Fibroblast of skin of left biceps (primary cell): ENCODE measurements around the gene UBL4A.

ENCODE experiments used
- DNase-seq, 2 experiments: peaks; one replicate each; pipeline ENCODE4 v3.0.0-alpha.2; 2013; ENCODE audit warnings: low read depth in 2 of 2

The UBL4A gene

GRCh38 chrX:154482786-154483185 is 3.6 kb downstream of the UBL4A start:
- no peak for DNase-seq

DNA sequence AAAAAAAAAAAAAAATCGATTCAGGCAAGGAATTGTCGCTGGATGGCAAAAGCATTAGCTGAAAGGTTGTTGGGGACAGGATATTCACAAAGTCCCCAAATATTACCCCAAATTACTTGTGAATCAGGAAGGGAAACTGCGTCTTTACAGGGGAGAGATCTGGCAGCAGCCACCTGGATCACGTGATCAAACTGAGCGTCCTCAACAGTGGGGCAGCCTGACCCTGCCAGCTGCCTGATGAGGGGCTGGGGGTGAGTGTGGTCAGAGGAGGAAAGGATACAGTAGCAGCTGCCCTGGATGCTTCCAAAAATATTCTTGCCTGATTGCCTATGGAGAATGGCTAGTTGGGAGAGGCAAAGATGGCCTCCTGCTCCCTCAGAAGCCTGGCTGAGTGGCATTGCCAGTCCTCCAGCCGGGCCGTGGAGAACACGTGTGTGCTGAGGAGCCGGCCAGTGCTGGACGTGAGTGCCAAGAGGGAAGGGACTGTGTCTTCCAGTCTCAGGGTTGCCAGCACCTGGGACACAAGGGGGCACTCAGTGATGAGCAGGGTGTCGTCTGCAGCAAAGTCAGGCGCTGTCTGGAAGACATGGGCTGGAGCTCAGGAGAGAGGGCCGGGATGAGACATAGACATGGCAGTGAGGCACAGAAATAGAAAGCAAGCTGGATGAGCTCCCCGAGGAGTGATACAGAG is 4.4 kb downstream of the UBL4A start:
- DNase-seq: no peak

- DNase-seq: no peak
Measured at GRCh38 chrX:154481195-154481594, 5.2 kb downstream of the UBL4A start.

DNA sequence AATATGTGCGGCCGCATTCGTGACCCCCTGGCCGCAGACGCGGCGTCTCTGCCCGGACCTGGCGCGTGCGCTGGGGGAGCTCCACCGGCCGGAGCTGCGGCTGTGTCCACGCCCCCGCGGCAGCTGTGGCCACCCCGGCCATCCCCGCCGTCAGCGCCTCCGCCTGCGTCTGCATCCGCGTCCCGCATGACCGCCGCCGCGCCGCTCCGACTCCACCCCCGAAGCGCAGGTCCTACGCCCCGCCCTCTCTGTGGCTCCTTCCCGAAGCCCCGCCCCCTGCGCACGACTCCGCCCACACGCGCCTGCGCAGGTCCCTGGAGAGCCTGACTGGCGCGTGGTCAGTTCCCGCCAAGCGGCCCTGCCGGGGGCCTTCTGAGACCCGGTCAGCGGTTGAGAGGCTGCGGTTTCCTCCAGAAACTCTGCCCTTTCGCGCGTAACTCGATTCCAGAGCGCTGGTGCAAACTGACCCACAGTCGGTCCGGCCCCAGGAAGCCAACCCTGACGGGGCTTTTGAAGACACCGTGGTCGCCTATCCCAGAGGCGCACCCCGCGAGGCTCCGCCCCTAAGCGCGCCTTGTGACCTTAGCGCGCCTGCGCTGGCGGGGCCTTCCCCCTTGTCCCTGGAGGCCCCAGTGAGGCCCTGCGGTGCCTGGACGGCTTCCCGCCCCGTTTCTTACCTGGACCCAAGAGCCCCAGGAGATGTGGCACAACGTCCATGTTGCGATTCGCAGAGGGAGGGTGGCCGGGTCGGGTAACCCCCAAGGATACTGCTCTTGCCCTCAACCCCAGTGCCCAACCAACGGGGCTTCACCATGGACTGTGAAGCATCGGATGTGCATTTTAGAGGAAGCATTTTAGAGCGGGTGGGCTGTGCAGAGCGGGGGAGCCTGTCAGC is 7.4 kb downstream of the UBL4A start, which contains the start of gene LAGE3:
TSS of gene LAGE3 (minus strand) at position 554 of the 895 bp plus-strand sequence. CDS start at position 188, 366 bp downstream.
- peak; percentile 53 to 56 for DNase-seq

DNA sequence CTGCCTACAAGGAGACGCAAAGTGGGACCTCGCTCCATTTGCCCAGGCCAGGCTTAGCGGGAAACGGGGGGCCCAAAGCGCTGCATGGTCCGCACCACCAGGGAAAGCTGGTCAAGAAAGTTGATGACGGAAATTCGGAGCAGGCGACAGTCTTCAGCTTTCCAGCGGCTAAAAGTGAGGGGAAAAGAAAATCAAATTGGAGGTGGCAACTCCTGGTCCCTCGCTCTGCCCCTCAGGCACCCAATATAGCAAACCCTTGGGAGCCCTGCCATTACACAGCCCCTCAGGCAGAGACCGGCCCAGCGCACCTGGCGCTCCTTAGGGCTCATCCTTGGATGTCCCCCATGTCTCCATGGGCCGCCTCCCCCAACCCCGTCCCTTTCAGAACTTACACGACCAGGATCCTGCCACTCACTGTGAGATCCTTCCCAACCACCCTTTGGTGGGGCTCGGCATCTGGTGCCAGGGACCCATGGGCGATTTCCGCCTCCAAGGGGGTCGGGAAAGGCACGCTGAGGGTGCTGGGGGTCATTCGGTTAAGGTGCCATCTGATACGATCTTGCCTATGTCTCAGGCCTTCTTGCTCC is 8.4 kb downstream of the UBL4A start:
- no peak for DNase-seq

DNA sequence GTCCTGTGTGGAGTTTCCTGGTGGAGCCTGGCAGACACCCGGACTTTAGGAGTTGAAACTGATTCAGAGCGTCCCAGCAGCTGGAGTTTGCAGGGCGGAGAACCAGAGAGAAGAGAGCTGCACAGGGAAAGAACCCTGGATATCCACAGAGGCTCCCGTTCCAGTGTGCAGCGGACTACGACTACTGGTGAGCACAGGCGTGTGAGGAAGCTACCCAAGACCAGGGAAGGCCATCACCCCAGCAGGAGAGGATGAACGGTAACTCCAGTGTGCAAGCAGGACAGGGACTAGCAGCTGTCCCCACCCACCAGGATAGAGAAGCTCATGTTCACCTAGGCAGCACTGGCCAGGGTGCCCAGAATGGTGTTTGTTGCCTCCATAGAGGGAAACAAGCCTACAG is 9.6 kb downstream of the UBL4A start:
- no peak for DNase-seq

DNA sequence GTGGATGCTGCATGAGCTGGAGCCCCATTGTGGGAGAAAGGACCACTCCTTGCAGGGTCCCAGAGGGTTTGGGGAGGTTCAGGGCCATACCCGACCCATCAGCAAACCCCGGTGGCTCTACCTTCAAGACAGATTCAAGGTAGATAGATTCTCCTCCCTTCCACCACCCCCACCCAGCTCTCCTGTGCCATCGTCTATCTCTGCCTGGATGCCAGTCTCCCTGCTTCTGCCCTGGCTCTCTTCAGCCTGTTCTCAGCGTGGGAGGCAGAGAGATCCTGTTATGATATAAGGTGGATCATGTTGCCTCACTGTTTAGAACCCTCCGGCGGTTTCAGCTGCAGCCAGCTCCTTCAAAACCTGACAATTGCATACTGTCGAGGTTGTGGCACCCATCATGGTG is 12.7 kb downstream of the UBL4A start:
- no peak for DNase-seq

GRCh38 chrX:154472685-154473632 is 13.5 kb downstream of the UBL4A start:
- DNase-seq: no peak

DNA sequence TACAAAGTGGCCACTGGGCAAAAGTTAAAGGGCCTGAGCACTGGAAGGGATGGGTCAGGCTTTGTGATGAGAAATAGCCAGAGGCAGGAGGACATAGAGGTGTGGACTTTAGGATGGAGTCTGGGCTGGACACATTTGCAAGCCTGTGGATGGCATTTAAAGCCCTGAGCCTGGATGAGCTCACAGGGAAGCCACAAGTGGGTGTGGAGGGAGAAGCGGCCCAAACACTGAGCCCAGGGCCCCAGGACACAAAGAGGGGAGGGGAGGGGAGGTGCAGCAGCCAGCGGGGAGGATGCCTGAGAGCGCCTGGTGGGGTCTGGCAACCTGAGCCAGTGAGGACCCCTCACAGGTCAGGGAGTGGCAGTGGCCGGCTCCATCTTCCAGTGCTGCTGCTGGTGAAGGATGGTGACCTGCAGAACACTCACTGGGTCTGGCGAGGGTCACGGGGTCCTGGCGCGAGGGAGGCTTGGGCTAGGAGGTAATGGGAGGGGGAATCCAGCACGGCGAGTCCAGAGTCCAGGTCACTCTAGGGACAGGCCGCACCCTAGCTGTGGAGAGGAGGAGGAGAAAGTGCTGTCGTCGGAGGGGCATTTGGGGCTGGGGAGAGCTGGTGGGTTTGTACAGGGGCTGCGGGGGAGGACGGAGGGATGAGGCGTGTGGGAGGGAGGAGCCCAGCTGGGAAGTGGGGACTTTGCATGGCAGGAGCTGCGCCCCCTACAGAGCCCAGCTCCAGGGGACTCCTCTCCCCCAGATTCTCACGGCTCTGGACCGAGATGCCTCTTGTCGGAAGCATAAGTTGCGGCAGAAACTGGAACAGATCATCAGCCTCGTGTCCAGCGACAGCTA is 14.4 kb downstream of the UBL4A start:
- no peak for DNase-seq

DNA sequence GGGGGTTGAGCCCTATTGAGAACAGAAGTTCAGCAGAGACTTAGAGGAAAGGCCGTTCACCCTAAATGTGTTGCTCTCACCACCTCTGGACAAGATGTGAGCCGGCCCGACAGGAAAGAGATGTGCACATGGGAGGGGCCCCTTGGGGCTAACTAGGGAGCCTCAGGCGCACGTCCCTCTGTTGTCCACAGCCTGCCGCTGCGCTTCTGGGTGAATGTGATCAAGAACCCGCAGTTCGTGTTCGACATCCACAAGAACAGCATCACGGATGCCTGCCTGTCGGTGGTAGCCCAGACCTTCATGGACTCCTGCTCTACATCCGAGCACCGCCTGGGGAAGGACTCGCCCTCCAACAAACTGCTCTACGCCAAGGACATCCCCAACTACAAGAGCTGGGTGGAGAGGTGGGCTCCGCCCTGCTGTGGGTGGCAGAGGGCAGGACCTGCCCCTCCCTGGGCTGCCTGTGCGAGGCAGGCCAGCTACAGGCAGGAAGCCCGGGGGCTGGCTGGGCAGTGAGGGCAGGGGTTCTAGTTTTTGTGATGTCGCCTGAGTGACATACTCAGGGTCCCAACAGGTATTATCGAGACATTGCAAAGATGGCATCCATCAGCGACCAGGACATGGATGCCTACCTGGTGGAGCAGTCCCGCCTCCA is 15.4 kb downstream of the UBL4A start:
- no peak for DNase-seq

GRCh38 chrX:154470434-154470833 is 16.0 kb downstream of the UBL4A start:
- no peak for DNase-seq

- no peak for DNase-seq
Measured at GRCh38 chrX:154469880-154470279, 16.5 kb downstream of the UBL4A start.

DNA sequence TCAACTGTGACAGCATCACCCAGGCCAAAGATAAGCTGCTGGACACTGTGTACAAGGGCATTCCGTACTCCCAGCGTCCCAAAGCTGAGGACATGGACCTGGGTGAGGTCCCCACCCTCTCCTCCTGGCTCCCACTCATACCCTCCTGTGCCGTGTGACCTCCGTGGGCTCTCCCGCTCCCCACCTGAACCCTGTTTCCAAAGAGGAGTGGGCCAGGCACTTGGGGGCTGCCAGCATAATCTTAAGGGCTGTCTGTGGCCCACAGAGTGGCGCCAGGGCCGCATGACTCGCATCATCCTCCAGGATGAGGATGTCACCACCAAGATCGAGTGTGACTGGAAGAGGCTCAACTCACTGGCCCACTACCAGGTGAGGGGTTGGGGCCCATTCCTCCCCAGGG is 17.3 kb downstream of the UBL4A start:
- DNase-seq: no peak

DNA sequence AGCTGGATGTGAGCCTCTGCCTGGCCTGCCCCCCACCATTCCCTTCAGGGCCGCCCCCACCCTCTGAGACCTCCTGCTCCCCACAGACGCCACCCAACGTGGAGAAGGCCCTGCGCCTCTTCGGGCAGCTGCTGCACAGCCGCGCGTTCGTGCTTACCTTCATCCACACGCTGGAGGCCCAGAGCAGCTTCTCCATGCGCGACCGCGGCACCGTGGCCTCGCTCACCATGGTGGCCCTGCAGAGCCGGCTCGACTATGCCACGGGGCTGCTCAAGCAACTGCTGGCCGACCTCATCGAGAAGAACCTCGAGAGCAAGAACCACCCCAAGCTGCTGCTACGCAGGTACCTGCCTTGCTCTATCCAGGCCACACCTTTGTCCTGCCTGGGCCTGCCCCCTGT is 18.2 kb downstream of the UBL4A start:
- no peak for DNase-seq

DNA sequence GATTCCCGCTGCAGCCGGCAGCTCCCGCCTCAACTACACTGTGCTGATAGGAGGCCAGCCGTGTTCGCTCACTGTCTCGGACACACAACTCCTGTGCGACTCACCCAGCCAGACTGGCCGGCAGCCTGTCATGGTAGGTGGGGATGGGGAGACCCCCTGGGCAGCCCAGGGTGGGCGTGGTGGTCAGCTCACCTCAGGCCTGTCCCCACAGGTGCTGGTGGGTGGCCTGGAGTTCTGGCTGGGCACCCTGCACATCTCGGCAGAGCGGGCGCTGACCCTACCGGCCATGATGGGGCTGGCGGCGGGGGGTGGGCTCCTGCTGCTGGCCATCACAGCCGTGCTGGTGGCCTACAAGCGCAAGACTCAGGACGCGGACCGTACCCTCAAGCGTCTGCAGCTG is 18.9 kb downstream of the UBL4A start:
- DNase-seq: no peak

DNA sequence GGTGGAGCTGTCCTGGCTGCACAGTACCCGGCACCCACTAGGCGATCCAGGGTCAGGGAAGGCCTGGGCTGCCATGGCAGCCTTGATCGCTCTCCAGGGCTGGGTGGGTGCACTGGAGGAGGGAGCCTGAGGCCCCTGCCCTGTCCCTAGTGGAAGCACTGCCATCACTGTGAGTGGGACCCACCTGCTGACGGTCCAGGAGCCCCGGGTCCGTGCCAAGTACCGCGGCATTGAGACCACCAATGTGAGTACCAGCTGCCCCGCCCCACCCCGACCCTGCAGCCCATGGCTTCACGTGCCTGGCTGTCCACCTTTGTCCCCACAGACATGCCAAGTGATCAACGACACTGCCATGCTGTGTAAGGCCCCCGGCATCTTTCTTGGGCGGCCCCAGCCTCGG is 19.5 kb downstream of the UBL4A start:
- no peak for DNase-seq

- DNase-seq: no peak
Measured at GRCh38 chrX:154466036-154466435, 20.4 kb downstream of the UBL4A start.

DNA sequence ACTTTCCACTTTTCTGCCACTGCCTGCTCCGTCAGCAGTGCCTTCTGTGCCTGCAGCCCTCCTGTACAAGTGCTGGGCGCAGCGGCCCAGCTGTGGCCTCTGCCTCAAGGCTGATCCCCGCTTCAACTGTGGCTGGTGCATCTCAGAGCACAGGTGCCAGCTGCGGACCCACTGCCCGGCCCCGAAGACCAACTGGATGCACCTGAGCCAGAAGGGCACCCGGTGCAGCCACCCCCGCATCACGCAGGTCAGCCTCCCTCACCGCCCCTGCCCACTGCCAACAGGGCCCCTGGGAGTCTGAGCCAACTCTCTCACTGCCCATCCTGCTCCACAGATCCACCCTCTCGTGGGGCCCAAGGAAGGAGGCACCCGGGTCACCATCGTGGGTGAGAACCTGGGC is 20.8 kb downstream of the UBL4A start:
- DNase-seq: no peak

- no peak for DNase-seq
Measured at GRCh38 chrX:154464806-154465365, 21.5 kb downstream of the UBL4A start.
